IPS-20b (cell line): ENCODE data around the gene ZNF181.

ENCODE experiments used
- H3K27ac ChIP-seq: one replicate; pipeline ENCODE4 v1.5.1; 2013; ENCODE audit warnings: low read length
- H3K27me3 ChIP-seq: 2 replicates; pipeline ENCODE4 v1.6.1; 2013; ENCODE audit warnings: mild to moderate bottlenecking, low read length, inconsistent platforms; ENCODE audit not compliant: insufficient read depth
- H3K36me3 ChIP-seq: 2 replicates; pipeline ENCODE4 v1.6.1; 2013; ENCODE audit warnings: low read depth, mild to moderate bottlenecking, inconsistent platforms, low read length, moderate library complexity; ENCODE audit not compliant: insufficient read depth
- H3K4me1 ChIP-seq: 2 replicates; pipeline ENCODE4 v1.6.1; 2013; ENCODE audit warnings: mild to moderate bottlenecking, control low read depth, inconsistent platforms, low read length, moderate library complexity; ENCODE audit not compliant: insufficient read depth
- H3K4me3 ChIP-seq: 2 replicates; pipeline ENCODE4 v1.5.1; 2013; ENCODE audit warnings: mild to moderate bottlenecking, low read length, inconsistent platforms
- H3K9ac ChIP-seq: 2 replicates; pipeline ENCODE4 v1.6.1; 2013; ENCODE audit warnings: low read depth, mild to moderate bottlenecking, inconsistent platforms, low read length, moderate library complexity
- H3K9me3 ChIP-seq: 2 replicates; pipeline ENCODE4 v1.6.1; 2013; ENCODE audit warnings: mild to moderate bottlenecking, low read depth, low read length, inconsistent platforms; ENCODE audit not compliant: insufficient read depth

The ZNF181 gene

GRCh38 chr19:34715357-34715756, 18.7 kb upstream of the ZNF181 start:
- Histone ChIP-seq H3K9ac (no peak overlapping the region), H3K36me3 (no peaks in the 10 kb centered on the region), H3K27ac (no peak overlapping the region), H3K4me1 (no peaks in the 10 kb centered on the region), H3K9me3 (peaks cover 66% of the 10 kb centered on the region), H3K4me3 (no peak overlapping the region), H3K27me3 (0 out of 2 replicates have a peak, but pooled peaks cover 8% of the 10 kb centered on the region)

- Histone ChIP-seq H3K4me1 (no peaks in the 10 kb centered on the region), H3K9ac (no peak overlapping the region), H3K27ac (no peak overlapping the region), H3K9me3 (peaks cover 8% of the 10 kb centered on the region), H3K36me3 (no peaks in the 10 kb centered on the region), H3K4me3 (no peak overlapping the region), H3K27me3 (no peaks in the 10 kb centered on the region)
These were observed 11.7 kb upstream of the ZNF181 start for GRCh38 chr19:34722353-34722752.

GRCh38 chr19:34725400-34725799, 8.6 kb upstream of the ZNF181 start:
- no peaks in the 10 kb centered on the region for H3K36me3 ChIP-seq
- no peaks in the 10 kb centered on the region for H3K4me1 ChIP-seq
- H3K27ac ChIP-seq, result no peak overlapping the region
- H3K4me3 ChIP-seq, result no peak overlapping the region
- no peaks in the 10 kb centered on the region for H3K27me3 ChIP-seq
- no peak overlapping the region for H3K9ac ChIP-seq
- no peaks in the 10 kb centered on the region; the same call in 1 of the 2 replicates for H3K9me3 ChIP-seq

GRCh38 chr19:34731019-34731829, 2.8 kb upstream of the ZNF181 start:
- H3K4me3 ChIP-seq, result no peak overlapping the region
- H3K9me3 ChIP-seq, result no peaks in the 10 kb centered on the region; the same call in 1 of the 2 replicates
- H3K4me1 ChIP-seq, result no peaks in the 10 kb centered on the region
- H3K36me3 ChIP-seq, result no peaks in the 10 kb centered on the region
- no peaks in the 10 kb centered on the region for H3K27me3 ChIP-seq
- no peak overlapping the region for H3K9ac ChIP-seq
- no peak overlapping the region for H3K27ac ChIP-seq

GRCh38 chr19:34731964-34732363, 2.1 kb upstream of the ZNF181 start:
- Histone ChIP-seq H3K4me3 (no peak overlapping the region), H3K9ac (no peak overlapping the region), H3K27ac (no peak overlapping the region), H3K4me1 (no peaks in the 10 kb centered on the region), H3K9me3 (no peaks in the 10 kb centered on the region; the same call in 1 of the 2 replicates), H3K36me3 (no peaks in the 10 kb centered on the region), H3K27me3 (no peaks in the 10 kb centered on the region)

GRCh38 chr19:34732612-34733211, 1.3 kb upstream of the ZNF181 start:
- Histone ChIP-seq H3K4me1 (no peaks in the 10 kb centered on the region), H3K27ac (no peak overlapping the region), H3K27me3 (no peaks in the 10 kb centered on the region), H3K36me3 (no peaks in the 10 kb centered on the region), H3K9ac (no peak overlapping the region), H3K4me3 (peak overlapping the region; percentile 85), H3K9me3 (no peaks in the 10 kb centered on the region; the same call in 1 of the 2 replicates)

- H3K4me3 ChIP-seq, result peak overlapping the region; percentile 85
- no peaks in the 10 kb centered on the region for H3K36me3 ChIP-seq
- peak overlapping the region; percentile 65 for H3K27ac ChIP-seq
- H3K9me3 ChIP-seq, result no peaks in the 10 kb centered on the region; the same call in 1 of the 2 replicates
- no peaks in the 10 kb centered on the region for H3K4me1 ChIP-seq
- peak overlapping the region; percentile 90; the same call in 1 of the 2 replicates for H3K9ac ChIP-seq
- H3K27me3 ChIP-seq, result no peaks in the 10 kb centered on the region
These were observed 737 bp upstream of the ZNF181 start for GRCh38 chr19:34733266-34733745.

GRCh38 chr19:34734537-34735103, 577 bp downstream of the ZNF181 start:
- Histone ChIP-seq H3K9ac (peak overlapping the region; percentile 90; the same call in 1 of the 2 replicates), H3K27ac (peak overlapping the region; percentile 65), H3K36me3 (peaks cover 9% of the 10 kb centered on the region; the same call in 1 of the 2 replicates), H3K27me3 (no peaks in the 10 kb centered on the region), H3K4me3 (peak overlapping the region; percentile 85), H3K4me1 (no peaks in the 10 kb centered on the region), H3K9me3 (no peaks in the 10 kb centered on the region)

GRCh38 chr19:34744896-34745690, 11.1 kb downstream of the ZNF181 start:
- Histone ChIP-seq H3K9ac (no peak overlapping the region), H3K4me1 (no peaks in the 10 kb centered on the region), H3K4me3 (no peak overlapping the region), H3K9me3 (peaks cover 36% of the 10 kb centered on the region), H3K36me3 (peaks cover 11% of the 10 kb centered on the region), H3K27me3 (no peaks in the 10 kb centered on the region), H3K27ac (no peak overlapping the region)

- Histone ChIP-seq H3K4me1 (no peaks in the 10 kb centered on the region), H3K36me3 (peaks cover 3% of the 10 kb centered on the region; the same call in 1 of the 2 replicates), H3K9ac (no peak overlapping the region), H3K27ac (no peak overlapping the region), H3K27me3 (no peaks in the 10 kb centered on the region), H3K9me3 (peaks cover 97% of the 10 kb centered on the region), H3K4me3 (no peak overlapping the region)
These were observed 23.4 kb downstream of the ZNF181 start for GRCh38 chr19:34757441-34757840.

GRCh38 chr19:34759218-34759917, 25.3 kb downstream of the ZNF181 start:
- H3K9me3 ChIP-seq, result peaks cover 97% of the 10 kb centered on the region
- no peak overlapping the region for H3K4me3 ChIP-seq

More at GRCh38 chr19:34759218-34759917, 25.3 kb downstream of the ZNF181 start:
- no peaks in the 10 kb centered on the region for H3K4me1 ChIP-seq
- no peak overlapping the region for H3K9ac ChIP-seq
- peaks cover 8% of the 10 kb centered on the region; the same call in 1 of the 2 replicates for H3K36me3 ChIP-seq
- no peak overlapping the region for H3K27ac ChIP-seq
- H3K27me3 ChIP-seq, result no peaks in the 10 kb centered on the region
